ENCODE measurements around the gene RCN1.
"Not testable (repeated sequence)": the region's sequence is repeated elsewhere in the genome, so short reads cannot be mapped to it uniquely, and the experiment has no call there.

Gene RCN1

DNA sequence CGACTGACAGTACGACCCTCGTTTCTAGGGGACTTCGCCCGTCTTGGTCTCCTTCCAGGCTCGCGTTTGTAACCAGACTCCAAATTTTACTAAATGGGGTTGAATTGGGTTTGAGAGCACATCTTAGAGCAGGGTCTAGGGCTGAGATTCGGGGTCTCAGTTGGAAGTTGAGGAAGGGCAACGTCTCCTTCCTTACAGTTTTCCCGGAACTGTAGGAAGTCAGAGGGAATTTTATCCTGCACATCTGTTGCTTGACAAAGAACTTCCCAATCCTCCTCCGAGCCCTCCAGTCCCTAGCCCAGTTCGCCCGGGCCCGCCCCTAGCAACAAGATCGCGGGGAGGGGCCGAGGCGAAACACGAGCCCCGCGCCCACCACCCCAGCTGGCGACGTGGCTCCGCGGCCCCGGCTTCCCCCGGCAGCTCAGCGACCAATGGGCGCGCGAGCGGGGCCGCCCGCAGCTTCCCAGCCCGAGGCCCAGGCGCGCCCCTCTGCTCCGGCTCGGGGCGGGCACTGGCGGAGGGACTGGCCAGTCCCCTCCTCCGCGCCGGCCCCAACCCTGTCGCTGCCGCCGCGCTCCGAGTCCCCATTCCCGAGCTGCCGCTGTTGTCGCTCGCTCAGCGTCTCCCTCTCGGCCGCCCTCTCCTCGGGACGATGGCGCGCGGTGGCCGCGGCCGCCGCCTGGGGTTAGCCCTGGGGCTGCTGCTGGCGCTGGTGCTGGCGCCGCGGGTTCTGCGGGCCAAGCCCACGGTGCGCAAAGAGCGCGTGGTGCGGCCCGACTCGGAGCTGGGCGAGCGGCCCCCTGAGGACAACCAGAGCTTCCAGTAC is at the start of gene RCN1:
TSS of gene RCN1 (plus strand) at position 530 of the 826 bp plus-strand sequence. CDS start at position 653, 123 bp downstream.
- peak; percentile 17 for DNase-seq

DNA sequence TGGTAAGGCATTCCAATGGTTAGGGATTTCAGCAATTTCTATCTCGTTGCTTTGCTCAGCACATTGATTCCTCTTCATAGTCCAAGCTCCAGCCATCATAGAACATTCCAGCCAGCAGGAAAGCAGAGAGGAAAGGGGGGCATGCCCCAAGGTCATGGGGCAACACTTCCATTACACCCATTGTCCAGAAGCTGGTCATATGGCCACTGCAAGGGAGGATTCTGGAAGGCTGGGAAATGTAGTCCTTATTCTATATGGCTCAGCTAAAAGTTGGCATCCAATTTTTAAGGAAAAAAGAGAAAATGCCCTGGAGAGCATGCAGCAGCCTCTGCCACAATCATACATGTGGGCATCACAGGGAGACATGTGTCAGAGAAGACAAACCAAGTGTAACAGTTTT is 47.1 kb upstream of the RCN1 start:
- no peak for DNase-seq

DNA sequence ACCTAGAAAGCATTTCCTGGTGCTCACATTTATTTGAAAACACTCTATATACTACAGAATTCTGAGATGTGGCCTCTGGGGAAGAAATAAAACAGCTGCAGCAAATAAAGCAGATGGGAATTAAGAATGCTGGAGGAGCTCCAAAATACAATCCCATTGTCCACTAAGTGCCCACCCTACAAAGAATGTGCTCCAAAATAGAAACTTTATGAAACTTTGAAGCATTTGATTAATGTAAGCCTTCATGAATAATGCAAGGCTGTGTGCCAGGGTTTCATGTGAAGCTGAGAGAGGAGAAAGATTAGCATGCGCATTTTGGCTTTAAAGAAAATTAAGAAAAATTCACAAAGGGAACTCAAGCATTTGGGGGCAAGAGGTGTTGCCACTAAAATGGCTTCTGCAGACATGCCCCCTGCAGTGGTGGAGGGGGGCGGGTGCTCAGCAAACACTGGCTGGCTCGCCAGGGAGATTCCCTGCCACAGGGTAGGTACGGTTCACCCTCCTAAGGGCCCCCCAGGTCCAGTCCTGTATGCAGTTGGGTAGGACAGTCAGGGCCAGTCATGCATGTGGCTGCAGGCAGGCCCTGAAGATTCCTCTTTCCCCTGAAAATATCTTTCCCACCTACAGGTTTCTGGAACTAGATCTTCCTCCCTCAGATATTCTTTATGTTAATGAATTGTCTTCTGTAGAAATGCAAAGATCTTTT is 46.6 kb upstream of the RCN1 start:
- no peak for DNase-seq

DNA sequence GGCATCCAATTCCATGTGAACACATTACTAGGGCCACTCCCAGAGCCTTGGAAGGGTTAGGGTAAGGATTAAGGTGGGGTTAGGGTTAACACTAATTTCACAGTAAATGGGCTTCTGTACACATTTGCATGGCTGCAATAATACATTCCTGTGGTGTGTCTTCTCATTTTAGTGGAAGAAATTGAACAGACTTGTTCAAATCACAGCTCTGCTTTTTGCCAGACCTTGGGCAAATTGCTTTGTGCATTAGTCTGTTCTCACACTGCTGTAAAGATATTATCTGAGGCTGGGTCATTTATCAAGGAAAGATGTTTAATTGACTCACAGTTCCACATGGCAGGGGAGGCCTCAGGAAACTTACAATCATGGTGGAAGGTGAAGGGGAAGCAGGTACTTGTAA is 45.4 kb upstream of the RCN1 start:
- DNase-seq = no peak

DNA sequence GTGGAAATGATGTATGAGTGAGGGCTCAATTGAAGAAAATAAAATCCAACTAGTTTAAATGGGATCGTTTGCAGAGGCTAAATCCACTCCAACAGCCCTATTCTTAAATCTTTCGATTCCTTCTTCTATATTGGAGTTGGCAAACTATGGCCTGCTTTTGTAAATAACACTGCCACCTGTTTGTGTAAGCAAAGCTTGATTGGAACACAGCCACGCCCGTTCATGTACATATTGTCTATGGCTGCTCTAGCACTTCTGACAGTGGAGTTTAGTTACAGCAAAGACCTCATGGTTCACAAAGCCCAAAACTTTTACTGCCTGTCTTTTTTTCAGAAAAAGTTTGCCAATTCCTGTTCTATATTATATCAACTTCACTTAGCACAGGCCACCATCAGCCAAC is 40.6 kb upstream of the RCN1 start:
- DNase-seq = no peak

DNA sequence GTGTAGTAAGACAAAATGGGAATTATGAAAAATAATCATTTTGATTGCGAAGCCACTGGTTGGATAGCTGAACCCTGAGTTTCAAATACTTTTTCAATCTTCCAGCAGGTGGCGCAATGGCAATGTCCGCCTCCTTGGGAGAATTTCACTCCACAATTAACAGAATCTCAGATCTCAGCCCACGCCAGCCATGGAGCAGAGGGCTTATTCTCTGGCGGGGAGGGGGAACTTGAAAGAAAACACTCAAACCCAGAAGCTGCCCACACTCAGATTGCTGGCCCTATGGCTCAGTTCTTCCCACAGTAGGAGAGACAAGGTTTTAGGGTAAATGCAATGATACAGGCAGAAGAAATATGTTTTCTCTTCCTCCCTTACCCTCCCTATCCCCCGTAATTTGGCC is 38.7 kb upstream of the RCN1 start:
- DNase-seq = no peak

DNA sequence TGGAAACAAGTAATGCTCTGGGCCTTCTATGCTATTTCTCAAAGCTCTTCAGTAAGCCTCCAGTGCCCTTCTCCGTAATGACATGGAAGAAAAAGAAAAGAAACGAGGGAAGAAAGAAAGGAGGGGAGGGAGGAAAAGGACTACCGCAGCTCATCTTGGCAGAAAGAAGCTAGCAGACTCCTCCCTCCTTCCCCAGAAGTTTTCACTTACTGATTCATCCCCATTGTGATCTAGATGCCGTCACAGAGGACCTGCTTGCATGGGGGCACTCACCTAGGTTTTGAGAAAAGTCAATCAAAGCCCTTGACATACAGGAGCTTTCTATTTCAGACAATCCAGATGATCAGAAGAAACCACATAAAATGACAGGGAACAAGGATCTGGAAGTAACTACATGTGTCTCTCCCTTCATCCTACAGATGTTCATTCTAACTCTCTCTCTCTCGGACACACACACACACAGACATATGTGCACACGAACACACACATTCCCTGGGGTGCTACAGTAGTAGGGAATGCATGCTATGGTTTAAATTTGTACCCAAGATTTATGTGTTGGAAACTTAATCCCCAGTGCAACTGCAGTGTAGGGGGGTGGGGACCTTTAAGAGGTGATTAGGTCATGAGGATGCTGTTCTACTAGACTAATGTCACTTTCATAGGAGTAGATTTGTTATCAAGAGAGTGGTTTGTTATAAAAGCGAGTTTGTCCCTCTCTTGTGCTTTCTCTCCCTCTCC is 37.6 kb upstream of the RCN1 start:
- no peak for DNase-seq

DNA sequence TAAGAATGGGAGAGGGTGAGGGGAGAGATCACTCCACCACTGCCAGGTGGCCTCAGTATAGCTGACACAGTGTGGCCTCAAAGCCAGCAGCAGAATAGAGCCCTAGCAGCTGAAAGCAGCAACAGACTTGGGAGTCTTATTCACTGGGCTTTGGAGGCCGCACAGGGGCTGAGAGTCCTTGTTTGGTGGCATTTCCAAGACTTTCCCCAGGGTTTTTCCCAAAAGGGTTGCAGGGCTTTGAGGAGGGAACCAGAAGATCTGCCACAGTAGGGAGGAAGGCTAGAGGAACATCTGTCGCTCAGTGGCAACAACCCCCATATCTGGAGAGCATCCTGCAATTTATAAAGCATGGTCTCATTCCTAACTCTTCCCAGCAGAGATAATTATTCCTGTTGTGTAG is 35.0 kb upstream of the RCN1 start:
- DNase-seq = no peak

DNA sequence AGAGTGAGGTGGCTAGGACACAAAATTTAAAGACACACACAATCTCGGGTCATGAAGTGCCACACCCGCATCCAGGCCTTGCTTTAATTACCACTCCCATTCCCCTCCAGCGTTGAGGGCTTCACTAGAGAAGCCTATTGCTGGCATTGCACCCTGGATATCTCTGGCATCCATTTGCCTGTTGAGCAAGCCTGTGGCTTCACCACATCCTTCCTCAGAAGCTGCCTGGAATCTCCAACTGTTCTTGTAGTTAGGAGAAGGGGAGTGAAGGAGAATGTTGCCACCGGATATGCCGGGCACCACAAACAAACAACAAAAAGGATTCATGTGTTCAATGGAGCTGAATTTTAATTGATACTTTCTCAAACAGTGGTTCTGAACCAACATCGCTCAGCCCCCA is 34.4 kb upstream of the RCN1 start:
- DNase-seq = no peak

DNA sequence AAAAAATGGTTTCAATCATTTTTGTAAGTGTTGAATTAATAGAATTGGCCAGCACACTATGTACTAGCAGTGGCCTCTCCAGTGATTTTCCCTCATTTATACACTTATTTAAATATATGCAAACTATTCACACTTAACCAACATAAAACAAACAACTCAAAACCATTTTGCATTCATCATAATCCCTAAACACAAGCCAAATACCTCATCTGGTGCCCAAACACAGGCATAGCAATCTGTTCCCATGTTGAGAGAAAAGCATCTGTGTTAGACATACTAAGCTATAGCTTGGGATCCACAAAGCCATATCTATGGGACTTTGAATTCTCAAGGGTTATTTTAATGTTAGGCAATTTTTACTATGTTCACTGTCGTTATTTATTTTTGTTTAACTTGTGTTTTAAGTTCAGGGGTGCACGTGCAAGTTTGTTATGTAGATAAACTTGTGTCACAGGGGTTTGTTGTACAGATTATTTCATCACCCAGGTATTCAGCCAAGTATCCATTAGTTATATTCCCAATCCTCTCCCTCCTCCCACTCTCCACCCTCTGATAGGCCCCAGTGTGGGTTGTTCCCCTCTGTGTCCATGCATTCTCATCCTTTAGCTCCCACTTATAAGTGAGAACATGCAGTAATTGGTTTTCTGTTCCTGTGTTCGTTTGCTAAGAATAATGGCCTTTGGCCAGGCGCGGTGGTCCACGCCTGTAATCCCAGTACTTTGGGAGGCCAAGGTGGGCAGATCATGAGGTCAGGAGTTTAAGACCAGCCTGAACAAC is 31.0 kb upstream of the RCN1 start:
- no peak for DNase-seq

DNA sequence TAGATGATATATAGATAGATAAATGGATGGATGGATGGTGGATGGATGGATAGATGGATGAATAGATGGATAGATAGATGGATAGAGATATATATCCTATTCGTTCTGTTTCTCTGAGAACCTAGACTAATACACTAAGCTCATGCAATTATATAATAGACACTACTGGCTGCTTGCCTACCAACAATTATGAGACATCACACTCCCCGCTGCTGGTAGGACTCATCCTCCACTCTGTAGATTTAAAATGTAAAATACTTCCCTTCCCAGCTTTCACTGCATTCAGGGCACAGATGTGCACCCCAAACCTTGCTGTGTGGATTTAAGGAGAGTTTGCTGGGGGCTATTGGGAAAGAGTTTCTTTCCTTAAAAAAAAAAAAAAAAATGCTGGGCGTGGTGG is 28.3 kb upstream of the RCN1 start:
- DNase-seq = no peak

DNA sequence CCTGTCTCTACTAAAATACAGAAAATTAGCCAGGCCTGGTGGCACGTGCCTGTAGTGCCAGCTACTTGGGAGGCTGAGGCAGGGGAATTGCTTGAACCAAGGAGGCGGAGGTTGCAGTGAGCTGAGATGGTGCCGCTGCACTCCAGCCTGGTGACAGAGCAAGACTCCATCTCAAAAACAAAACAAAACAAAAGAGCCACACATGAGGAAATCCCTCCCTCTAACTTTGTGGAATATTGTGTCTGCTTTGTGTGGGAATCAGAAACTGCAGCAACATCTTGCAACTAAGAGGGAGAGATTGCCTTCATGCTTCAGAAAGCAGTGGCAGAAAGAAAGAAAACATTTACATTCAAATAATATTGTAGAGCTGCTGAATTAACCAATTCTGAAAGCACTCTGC is 27.8 kb upstream of the RCN1 start:
- DNase-seq = not testable (repeated sequence)

DNA sequence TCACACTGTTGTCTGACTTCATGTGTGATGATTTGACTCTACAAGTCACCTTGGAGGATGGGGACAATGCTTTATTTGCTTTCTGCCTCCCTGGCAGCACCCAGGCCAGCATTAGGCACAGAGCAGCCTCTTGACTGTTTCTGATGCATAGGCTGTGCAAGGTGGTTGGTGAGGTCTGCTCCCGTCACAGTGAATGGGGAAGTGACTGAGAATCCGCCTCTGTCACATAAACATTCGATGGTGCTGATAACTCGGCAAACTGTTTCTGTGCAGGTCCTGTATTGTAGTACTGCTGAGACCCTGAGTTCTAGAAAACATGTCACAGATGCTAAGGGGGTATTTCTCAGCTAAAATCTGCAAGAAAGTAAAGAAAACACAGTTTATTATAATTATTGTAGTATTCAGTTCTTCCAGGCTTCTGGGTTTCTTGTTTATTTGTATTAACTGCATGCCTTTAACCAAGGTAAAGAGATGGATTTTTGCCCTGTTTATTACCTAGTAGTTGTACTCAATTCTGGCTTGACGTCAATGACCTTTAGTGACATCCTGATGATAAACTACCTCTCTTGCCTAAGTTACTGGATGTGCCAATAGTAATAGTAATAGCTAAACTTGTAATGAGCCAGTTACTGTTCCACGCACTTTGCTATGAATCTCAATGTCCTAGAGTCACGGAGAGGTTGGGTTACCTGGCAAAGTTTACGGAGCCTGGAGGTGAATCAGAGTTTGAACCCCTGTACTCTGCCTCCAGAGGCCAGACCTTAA is 24.8 kb upstream of the RCN1 start:
- no peak for DNase-seq

DNA sequence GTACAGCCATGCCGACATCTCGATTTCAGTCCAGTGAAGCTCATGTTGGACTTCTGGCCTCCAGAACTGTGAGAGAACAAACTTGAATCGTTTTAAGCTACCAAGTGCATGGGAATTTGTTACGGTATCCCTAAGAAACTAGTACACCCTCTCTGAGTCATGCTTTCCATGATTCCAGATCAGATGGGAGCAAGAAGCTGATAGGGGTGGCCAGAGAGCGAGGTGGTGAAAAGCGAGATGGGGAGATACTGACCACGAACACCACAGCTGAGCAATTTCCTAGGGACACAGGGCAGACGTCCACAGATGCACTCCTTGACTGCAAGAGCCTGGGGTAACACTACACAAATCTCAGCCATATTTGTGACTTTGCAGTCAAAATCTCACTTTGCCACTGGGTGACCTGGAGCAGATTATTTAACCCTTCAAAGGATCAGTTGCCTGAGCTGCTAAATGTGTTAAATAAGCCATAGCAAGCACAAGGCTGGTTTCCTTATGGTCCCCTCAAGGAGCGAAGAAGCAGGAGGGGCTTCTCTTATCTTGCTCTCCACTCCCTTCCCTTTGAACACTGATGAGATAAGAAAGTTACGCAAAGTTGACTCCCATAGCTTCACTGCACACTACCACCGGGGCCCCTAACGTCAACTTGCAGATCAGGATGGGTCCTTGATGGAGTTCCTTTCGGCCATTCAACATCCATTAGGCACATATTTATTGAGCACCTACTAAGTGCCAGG is 22.6 kb upstream of the RCN1 start:
- DNase-seq = no peak

DNA sequence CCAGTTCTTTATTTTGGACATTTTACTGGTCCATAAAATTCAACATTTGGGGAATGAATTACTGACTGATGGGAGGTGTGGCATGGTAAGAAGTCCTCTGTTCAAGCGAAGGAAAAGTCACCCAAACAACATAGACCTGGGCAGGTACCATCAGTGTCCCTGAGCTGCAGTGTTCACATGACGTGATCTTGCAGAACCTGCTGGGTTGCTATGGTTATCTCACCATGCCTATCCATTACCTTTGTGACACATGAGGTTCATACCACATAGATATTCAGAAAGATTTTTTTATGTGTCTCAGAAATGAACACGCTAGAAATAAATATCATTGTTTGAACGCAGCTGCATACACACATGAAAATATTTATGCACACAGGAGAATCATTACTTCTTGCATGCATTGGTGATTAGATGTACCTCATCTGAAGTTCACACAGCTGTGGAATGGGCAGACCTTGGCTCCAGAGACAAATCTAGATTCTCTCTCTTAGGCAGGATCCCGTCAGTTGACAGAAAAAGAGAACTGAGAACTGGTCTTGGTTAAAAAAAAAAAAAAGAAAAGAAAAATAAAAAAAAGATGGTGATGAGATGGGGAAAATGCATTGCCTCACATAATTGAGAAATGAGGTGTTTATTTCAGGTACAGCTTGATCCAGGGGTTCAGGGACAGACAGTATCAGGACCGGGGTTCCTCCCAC is 21.4 kb upstream of the RCN1 start:
- no peak for DNase-seq

DNA sequence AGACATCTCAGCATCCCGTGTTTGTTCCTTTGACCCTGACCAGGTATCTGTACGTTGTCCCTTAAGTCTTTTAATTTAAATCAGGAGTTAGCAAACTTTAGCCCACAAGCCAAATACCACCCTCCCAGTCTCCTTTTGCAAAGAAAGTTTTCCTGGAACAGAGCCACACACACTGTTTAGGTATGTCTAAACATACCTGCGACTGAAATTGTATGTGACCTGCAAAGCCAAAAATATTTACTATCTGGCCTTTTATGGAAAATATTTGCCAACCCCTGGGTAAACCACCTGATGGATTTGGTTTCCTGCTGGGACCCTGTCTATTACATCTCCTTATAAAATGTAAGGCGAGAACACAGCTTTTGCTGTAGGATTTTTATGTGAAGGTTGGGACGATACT is 20.2 kb upstream of the RCN1 start:
- DNase-seq = no peak

DNA sequence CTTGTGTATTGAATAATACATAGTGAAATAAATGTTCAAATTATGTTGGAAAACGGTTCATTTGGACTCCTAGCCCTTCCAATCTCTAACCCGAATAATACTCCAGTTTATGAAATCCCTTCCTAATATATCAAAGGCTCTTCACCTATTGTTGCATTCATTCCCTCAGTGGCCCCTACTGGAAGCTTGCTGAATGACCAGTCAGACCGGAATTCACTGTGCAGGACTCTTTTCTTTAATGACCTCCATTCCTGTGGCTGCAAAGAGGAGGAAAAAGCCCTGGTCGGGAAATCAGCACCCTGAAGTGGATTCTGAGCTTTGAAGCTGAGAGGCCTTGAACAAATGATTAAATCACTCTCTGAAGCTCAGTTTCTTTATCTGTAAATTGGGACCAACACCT is 19.1 kb upstream of the RCN1 start:
- no peak for DNase-seq

DNA sequence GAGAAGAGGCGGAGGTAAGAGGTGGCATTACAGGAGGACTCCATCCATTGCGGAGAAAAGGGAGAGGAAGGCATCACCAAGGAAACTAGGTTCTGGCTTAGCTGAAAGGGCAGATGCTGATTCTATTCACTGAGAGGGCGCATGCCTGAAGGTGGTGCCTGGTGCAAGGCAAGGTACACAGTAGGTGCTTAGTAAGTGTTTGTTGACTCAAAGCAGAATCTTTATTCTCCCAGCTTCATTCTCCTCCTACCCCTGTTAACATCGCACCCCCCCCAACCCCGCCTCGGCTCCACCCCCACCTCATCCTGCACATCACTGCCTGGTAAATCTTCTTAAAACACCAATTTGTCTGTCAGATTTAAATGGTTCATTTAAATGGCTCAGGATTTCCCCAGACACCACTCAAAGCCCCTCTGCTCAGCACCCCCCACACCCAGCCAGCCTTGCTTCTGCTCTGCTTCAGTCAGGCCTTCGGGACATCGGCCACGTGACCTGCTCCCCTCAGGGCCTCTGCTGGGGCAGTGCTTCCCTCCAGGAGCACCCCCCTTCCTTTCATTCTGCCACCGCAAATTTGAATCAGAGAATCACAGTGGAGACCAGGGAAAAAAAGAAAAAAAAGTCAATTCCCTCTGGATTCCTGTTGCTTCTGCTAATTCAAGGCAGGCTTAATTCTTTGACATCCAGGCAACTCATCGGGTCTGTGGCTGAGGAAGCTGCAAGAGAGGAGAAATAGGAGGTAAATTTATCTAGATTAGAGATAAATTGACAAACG is 17.8 kb upstream of the RCN1 start:
- DNase-seq = no peak

DNA sequence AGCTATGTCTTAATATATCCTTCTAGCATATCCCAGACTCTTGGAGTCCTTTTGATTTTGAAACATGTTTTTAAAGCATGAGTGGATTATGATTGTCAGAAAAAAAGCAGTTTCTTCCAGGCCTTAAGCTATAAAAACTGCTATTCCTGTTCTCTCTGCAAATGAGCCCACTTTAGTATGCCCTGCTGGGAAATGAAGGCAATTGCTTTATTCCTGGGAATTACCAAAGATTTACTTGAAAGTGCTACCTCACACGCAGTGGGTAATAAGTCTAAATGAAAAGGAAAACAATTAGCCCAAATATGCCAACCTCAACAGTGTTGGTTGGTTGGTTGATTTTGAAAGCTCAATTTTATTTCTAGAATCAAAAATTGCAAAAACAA is 17.2 kb upstream of the RCN1 start:
- no peak for DNase-seq

DNA sequence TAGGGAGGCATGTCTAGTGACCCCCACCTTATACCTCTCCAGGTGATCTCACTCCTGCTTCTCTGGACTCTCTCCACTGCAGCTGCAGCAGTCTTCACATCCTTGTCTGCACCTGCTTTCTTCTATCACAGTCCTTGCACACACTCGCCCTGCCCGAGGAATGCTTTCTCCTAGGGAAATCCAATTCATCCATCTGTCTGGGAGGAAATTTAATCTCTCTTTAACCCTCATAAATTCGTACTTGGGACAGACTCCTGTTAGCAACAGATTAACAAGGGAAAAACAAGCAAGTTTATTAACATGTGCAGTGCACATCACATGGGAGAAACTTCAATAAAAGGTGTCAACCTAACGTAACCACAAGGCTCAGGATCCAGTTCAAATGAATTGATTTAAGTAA is 11.3 kb upstream of the RCN1 start:
- DNase-seq = no peak

Data from NCI-H1417 treated with DMSO at 0.1 percent for 48 hours (cell line).